ENCODE results near the gene SDHAF1. TPM values are rescaled to one million over a fixed set of nuclear protein-coding genes. Genes with fewer than 3 reads are reported as not detected.

The SDHAF1 gene
- total RNA-seq, 4 donors from 2014 or later, result 42.8 to 54.9 (median 49.9) TPM

GRCh38 chr19:36010402-36010801 is 15.4 kb downstream of the SDHAF1 start:
- Histone ChIP-seq H3K4me1 (peaks cover 5 to 16% of the 10 kb centered on the region in 2 donors), H3K4me3 (no peak overlapping the region), H3K36me3 (no peaks in the 10 kb centered on the region), H3K9me3 (no peaks in the 10 kb centered on the region), H3K27me3 (peaks cover 0 to 5% (median 0%) of the 10 kb centered on the region in 3 donors), H3K27ac (no peak overlapping the region)
- no peak for ATAC-seq
- in situ Hi-C loops (cut with MboI; ENCODE audit: low sequenced_read_pairs in 4 of 4) (no loop called here), intact Hi-C loops (cut with DNase I; ENCODE audit: low total_unique reads) (no loop called here)
- no peak for DNase-seq
- TF ChIP-seq POLR2A (IDR thresholded peaks at IDR 0.05), result no peak
- no peak for TF ChIP-seq CTCF (IDR thresholded peaks at IDR 0.05 in 4 of 5, conservative IDR thresholded peaks at IDR 0.05 in 1 of 5)

- intact Hi-C loops (cut with DNase I; ENCODE audit: low total_unique reads), result loop anchor here (1.0 kb wide), 3 partner anchors 18 to 102 kb away; partner anchors contain the start of genes SDHAF1, TBCB, THAP8 and WDR62
- H3K27me3 ChIP-seq, result peaks cover 0 to 5% (median 0%) of the 10 kb centered on the region in 3 donors
- TF ChIP-seq POLR2A (IDR thresholded peaks at IDR 0.05) (no peak), CTCF (IDR thresholded peaks at IDR 0.05 in 4 of 5, conservative IDR thresholded peaks at IDR 0.05 in 1 of 5) (no peak)
- H3K4me3 ChIP-seq, result peak overlapping the region; percentile 71 to 95 (median 88)
- ATAC-seq (no peak), DNase-seq (no peak)
- H3K9me3 ChIP-seq, result no peaks in the 10 kb centered on the region
- no peaks in the 10 kb centered on the region for H3K36me3 ChIP-seq
- in situ Hi-C loops (cut with MboI; ENCODE audit: low sequenced_read_pairs in 4 of 4), result no loop called here
- peaks cover 5 to 16% of the 10 kb centered on the region in 2 donors for H3K4me1 ChIP-seq
- peak overlapping the region; percentile 83 to 89 (median 86) for H3K27ac ChIP-seq
These were observed 18.5 kb downstream of the SDHAF1 start for GRCh38 chr19:36013280-36014011.

GRCh38 chr19:36014012-36014924 is 19.3 kb downstream of the SDHAF1 start, which contains the start of gene ALKBH6:
Gene ALKBH6 (minus strand): TSS chr19:36014213. CDS start chr19:36013397, 816 bp downstream.
- H3K36me3 ChIP-seq, result no peaks in the 10 kb centered on the region

More at GRCh38 chr19:36014012-36014924, 19.3 kb downstream of the SDHAF1 start, which contains the start of gene ALKBH6:
- in situ Hi-C loops (cut with MboI; ENCODE audit: low sequenced_read_pairs in 4 of 4) (no loop called here), intact Hi-C loops (cut with DNase I; ENCODE audit: low total_unique reads) (loop anchor here (1.0 kb wide), 3 partner anchors 19 to 101 kb away; partner anchors contain the start of genes SDHAF1, TBCB, THAP8 and WDR62)
- Histone ChIP-seq H3K27me3 (peaks cover 0 to 5% (median 0%) of the 10 kb centered on the region in 3 donors), H3K4me3 (peak within 1 kb of the TSS; percentile 71 to 95 (median 88)), H3K27ac (peak within 1 kb of the TSS; percentile 83 to 89 (median 86)), H3K4me1 (peaks cover 5 to 16% of the 10 kb centered on the region in 2 donors), H3K9me3 (no peaks in the 10 kb centered on the region)
- DNase-seq (peak; percentile 99 to 100), ATAC-seq (peak; percentile 98 to 99)
- TF ChIP-seq POLR2A (IDR thresholded peaks at IDR 0.05) (peak in 1 of 2 donors; percentile 16), CTCF (IDR thresholded peaks at IDR 0.05 in 4 of 5, conservative IDR thresholded peaks at IDR 0.05 in 1 of 5) (peak in 1 of 5 experiments; percentile 16)

All from gastrocnemius medialis (tissue), 4 donors.